Upper lobe of right lung (tissue), 1 donor: Measurements from ENCODE around the gene MIS12. TPM values are rescaled to one million over a fixed set of nuclear protein-coding genes. Genes with fewer than 3 reads are reported as not detected.

Experiments
- ATAC-seq: fragments of 200-7000 bp; cut with Tn5 transposase; one replicate; pipeline ENCODE4 v1.9.1; 2020; ENCODE audit warnings: mild to moderate bottlenecking, moderate library complexity
- DNase-seq: peaks from one replicate; pipeline ENCODE4 v3.0.0-alpha.2; 2020
- H3K27ac ChIP-seq: fragments of 200-600 bp; one replicate; pipeline ENCODE4 v1.8.0; 2022
- H3K27me3 ChIP-seq: fragments of 200-600 bp; one replicate; pipeline ENCODE4 v1.8.0; 2022; ENCODE audit warnings: mild to moderate bottlenecking
- H3K36me3 ChIP-seq: fragments of 200-600 bp; one replicate; pipeline ENCODE4 v1.8.0; 2022
- H3K4me1 ChIP-seq: fragments of 200-600 bp; one replicate; pipeline ENCODE4 v1.8.0; 2022
- H3K4me3 ChIP-seq: fragments of 200-600 bp; one replicate; pipeline ENCODE4 v1.8.0; 2022; ENCODE audit warnings: mild to moderate bottlenecking
- H3K9me3 ChIP-seq: fragments of 200-600 bp; one replicate; pipeline ENCODE4 v1.8.0; 2022
- intact Hi-C: fragments of 100-400 bp; cut with DNase I; formaldehyde crosslinking; loops from one replicate; pipeline ENCODE4 v1.11.0; 2022
- total RNA-seq: library from RNA; stranded (reverse); fragmentation: NEBNext Ultra II Directional; extraction: Animal tissue kit (Norgen Biotek cat#: 25700); gene quantifications from one replicate; pipeline ENCODE4 v1.2.1, GENCODE V29; 2021
- TF ChIP-seq, protein P1 (sequence below): fragments of 200-600 bp; IDR thresholded peaks from one replicate; pipeline ENCODE4 v1.8.0; 2022; ENCODE audit warnings: antibody characterized with exemption
- donor health status: DM: no; HTN: yes; CAD: no; lungs with severe emphysema.

Gene MIS12
- total RNA-seq, 1 donor from 2014 or later, result 17.0 TPM

DNA sequence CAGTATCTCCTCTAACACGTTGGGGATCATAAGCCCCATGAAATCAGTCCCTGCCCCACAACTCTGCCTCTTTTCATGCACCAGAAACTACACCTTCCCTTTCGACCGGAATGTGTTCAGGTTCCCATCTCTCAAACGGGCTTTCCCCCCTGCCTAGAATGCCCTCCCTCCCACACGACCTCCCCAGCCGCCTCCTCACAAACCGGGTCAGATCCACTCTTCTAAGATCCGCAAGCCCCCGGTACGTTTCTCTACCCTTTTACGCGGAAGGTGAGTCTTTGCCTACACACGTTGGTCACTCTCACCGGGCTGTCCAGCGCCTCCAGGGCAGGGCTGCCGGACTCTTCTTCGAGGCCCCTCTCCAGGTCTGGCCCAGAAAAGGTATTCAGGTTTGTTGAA lies 18.3 kb upstream of the MIS12 start:
- H3K4me3 ChIP-seq, result peak overlapping the region; percentile 99
- no peaks in the 10 kb centered on the region for H3K27me3 ChIP-seq
- ATAC-seq (peak; percentile 5), DNase-seq (no peak)
- intact Hi-C loops, result no loop called here
- H3K27ac ChIP-seq, result peak overlapping the region; percentile 78
- peaks cover 19% of the 10 kb centered on the region for H3K36me3 ChIP-seq
- no peaks in the 10 kb centered on the region for H3K9me3 ChIP-seq
- TF ChIP-seq, protein P1, sequence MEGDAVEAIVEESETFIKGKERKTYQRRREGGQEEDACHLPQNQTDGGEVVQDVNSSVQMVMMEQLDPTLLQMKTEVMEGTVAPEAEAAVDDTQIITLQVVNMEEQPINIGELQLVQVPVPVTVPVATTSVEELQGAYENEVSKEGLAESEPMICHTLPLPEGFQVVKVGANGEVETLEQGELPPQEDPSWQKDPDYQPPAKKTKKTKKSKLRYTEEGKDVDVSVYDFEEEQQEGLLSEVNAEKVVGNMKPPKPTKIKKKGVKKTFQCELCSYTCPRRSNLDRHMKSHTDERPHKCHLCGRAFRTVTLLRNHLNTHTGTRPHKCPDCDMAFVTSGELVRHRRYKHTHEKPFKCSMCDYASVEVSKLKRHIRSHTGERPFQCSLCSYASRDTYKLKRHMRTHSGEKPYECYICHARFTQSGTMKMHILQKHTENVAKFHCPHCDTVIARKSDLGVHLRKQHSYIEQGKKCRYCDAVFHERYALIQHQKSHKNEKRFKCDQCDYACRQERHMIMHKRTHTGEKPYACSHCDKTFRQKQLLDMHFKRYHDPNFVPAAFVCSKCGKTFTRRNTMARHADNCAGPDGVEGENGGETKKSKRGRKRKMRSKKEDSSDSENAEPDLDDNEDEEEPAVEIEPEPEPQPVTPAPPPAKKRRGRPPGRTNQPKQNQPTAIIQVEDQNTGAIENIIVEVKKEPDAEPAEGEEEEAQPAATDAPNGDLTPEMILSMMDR, result no peak
- H3K4me1 ChIP-seq, result peaks cover 13% of the 10 kb centered on the region

DNA sequence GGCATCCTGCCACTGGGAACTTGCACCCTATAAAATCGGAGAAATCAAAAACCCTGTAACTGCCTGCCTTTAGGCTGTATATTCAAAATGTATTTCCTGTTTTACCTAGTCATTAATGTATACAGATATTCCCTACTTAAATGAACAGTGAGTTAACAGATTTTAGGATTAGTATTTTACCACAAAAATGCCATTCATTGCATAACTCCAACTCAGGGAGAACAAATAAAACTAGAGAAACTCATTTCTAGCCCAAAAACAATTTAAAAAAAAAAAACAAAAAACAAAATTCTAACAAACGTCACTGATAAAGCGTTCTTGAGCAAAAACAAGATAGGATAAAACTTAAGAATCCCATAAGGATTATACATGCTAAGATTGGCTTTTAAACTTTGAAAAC lies 13.9 kb upstream of the MIS12 start:
- Histone ChIP-seq H3K4me3 (no peak overlapping the region), H3K9me3 (no peaks in the 10 kb centered on the region), H3K27ac (no peak overlapping the region), H3K36me3 (peaks cover 63% of the 10 kb centered on the region), H3K4me1 (peaks cover 3% of the 10 kb centered on the region), H3K27me3 (no peaks in the 10 kb centered on the region)
- TF ChIP-seq, protein P1, result no peak
- intact Hi-C loops, result no loop called here
- DNase-seq (no peak), ATAC-seq (no peak)

DNA sequence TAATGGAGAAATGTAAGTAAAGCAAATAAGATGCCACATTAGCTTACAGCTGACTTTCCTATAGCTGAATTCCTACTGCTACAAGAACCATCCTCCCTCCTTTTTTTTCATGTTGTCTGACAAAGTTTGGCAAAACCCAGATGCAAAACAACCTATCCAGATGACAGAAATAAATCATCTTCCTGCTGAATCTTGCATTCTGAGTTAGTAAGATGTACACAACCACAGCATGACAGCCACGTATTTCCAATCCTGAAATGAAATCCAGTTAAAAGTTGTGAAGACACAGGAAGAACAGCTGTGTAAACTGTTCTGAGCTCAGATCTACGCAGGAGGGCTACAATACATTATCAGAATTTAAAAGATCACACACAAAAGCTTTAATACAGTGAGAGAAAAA lies 12.5 kb upstream of the MIS12 start:
- H3K27ac ChIP-seq, result no peak overlapping the region
- H3K4me1 ChIP-seq, result no peaks in the 10 kb centered on the region
- TF ChIP-seq, protein P1, result no peak
- no peaks in the 10 kb centered on the region for H3K27me3 ChIP-seq
- intact Hi-C loops, result no loop called here
- DNase-seq, result no peak
- H3K4me3 ChIP-seq, result no peak overlapping the region
- H3K9me3 ChIP-seq, result no peaks in the 10 kb centered on the region
- ATAC-seq, result no peak
- H3K36me3 ChIP-seq, result peaks cover 77% of the 10 kb centered on the region

DNA sequence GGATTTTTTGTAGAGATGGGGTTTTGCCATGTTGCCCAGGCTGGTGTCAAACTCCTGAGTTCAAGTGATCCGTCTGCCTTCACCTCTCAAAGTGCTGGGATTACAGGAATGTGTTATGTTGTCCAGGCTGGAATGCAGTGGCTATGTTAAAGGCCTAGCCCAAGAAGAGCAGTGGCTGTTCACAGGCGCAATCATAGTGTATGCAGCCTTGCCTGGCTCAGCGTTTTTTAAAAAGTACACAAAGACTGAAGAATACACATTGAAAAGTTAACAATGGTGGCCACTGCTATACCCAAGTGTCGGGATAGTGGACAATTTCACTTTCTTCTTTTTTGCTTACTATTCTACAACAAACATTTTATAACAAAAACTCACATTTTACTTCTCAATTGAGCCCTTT lies 7.4 kb upstream of the MIS12 start:
- intact Hi-C loops, result no loop called here
- no peaks in the 10 kb centered on the region for H3K27me3 ChIP-seq

DNA sequence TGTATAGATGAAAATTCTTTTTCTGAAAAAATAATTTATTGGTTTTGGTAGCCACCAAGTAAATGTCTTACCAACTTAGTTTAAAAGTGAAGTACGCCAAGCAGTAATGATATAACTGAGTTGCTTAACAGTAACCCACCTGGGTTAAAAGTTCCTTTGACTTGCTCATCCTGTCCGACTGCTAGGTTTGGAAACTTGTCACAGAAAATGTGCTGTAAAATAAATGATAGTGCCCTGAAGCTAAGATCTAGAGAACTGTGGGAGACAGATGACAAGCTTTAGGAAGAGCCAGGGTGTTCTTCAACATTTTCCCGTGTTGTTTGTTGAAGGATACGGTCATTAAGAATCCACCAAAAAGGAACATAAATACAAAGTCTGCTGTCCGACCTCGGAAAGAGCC lies 5.4 kb upstream of the MIS12 start:
- H3K9me3 ChIP-seq, result no peaks in the 10 kb centered on the region
- intact Hi-C loops, result no loop called here
- DNase-seq, result no peak
- no peak for ATAC-seq
- peaks cover 82% of the 10 kb centered on the region for H3K36me3 ChIP-seq
- no peak overlapping the region for H3K4me3 ChIP-seq
- H3K27me3 ChIP-seq, result no peaks in the 10 kb centered on the region
- H3K27ac ChIP-seq, result no peak overlapping the region
- TF ChIP-seq, protein P1, result no peak
- peaks cover 9% of the 10 kb centered on the region for H3K4me1 ChIP-seq

More for the DNA sequence above, 7.4 kb upstream of the MIS12 start:
- no peak for ATAC-seq
- no peaks in the 10 kb centered on the region for H3K4me1 ChIP-seq
- TF ChIP-seq, protein P1, result no peak
- DNase-seq, result no peak
- no peak overlapping the region for H3K4me3 ChIP-seq
- peaks cover 100% of the 10 kb centered on the region for H3K36me3 ChIP-seq
- H3K27ac ChIP-seq, result no peak overlapping the region
- H3K9me3 ChIP-seq, result no peaks in the 10 kb centered on the region

DNA sequence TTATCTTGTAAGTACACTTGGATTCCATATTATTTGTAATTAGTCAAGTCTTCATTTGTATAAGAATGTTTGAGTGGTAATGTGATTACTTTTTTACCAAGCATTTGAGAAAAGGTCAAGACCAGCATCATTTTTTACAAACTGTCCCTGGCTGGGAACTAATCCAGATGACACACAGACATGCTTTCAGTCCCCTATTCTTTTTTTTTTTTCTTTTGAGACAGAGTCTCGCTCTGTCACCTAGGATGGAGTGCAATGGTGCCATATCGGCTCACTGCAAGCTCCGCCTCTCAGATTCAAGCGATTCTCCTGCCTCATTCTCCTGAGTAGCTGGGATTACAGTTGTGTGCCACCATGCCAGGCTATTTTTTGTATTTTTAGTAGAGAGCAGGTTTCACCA lies 4.9 kb upstream of the MIS12 start:
- no peak overlapping the region for H3K4me3 ChIP-seq
- H3K27ac ChIP-seq, result no peak overlapping the region
- DNase-seq (no peak), ATAC-seq (no peak)
- intact Hi-C loops, result no loop called here
- no peaks in the 10 kb centered on the region for H3K9me3 ChIP-seq
- TF ChIP-seq, protein P1, result no peak
- no peaks in the 10 kb centered on the region for H3K27me3 ChIP-seq
- H3K4me1 ChIP-seq, result peaks cover 9% of the 10 kb centered on the region
- H3K36me3 ChIP-seq, result peaks cover 77% of the 10 kb centered on the region
